Breast epithelium (tissue), 3 donors: ENCODE data around the gene KLHDC7B.

Experiments used
- POLR2AphosphoS5 ChIP-seq, 3 donors: sonication (generic); formaldehyde crosslinking; IDR thresholded peaks; one replicate each; pipeline ENCODE4 v1.6.1; 2017; ENCODE audit warnings: antibody characterized with exemption in 3 of 3
- TF ChIP-seq, protein P1 (sequence below), 3 donors: fragments of 450-650 bp; IDR thresholded peaks; one replicate each; pipeline ENCODE4 v1.5.1; 2016 to 2017; ENCODE audit warnings: antibody characterized with exemption in 3 of 3, mild to moderate bottlenecking in 3 of 3, moderate library complexity in 3 of 3

DNA sequence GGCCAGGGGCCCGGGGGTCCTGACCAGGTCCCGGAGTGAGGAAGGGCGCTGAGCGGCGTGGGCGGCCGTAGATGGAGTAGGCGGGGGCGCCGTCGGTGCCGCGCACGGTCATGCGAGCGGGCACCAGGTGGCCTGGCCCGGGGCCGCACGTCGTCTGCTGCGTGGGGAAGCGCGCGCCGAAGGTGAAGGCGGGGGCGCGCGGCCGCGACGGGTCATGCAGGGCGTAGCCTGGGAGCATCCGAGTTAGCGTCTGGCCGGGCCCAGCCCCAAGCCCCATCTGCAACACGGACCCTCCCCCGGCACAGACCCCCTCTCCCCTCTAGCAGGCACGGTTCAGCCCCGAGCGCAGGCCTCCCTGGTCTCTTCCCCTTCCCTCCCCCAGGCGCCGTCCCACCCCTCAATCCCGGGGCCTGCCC is 14.1 kb upstream of the KLHDC7B start:
- no peak for TF ChIP-seq POLR2AphosphoS5 (IDR thresholded peaks at IDR 0.05)
- TF ChIP-seq, protein P1, sequence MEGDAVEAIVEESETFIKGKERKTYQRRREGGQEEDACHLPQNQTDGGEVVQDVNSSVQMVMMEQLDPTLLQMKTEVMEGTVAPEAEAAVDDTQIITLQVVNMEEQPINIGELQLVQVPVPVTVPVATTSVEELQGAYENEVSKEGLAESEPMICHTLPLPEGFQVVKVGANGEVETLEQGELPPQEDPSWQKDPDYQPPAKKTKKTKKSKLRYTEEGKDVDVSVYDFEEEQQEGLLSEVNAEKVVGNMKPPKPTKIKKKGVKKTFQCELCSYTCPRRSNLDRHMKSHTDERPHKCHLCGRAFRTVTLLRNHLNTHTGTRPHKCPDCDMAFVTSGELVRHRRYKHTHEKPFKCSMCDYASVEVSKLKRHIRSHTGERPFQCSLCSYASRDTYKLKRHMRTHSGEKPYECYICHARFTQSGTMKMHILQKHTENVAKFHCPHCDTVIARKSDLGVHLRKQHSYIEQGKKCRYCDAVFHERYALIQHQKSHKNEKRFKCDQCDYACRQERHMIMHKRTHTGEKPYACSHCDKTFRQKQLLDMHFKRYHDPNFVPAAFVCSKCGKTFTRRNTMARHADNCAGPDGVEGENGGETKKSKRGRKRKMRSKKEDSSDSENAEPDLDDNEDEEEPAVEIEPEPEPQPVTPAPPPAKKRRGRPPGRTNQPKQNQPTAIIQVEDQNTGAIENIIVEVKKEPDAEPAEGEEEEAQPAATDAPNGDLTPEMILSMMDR (IDR thresholded peaks at IDR 0.05): no peak
